ENCODE results near the gene DHX15. TPM values are rescaled to one million over a fixed set of nuclear protein-coding genes. Genes with fewer than 3 reads are reported as not detected.

DHX15 gene
- total RNA-seq, 1 donor from 2014 or later, result 77.4 TPM

DNA sequence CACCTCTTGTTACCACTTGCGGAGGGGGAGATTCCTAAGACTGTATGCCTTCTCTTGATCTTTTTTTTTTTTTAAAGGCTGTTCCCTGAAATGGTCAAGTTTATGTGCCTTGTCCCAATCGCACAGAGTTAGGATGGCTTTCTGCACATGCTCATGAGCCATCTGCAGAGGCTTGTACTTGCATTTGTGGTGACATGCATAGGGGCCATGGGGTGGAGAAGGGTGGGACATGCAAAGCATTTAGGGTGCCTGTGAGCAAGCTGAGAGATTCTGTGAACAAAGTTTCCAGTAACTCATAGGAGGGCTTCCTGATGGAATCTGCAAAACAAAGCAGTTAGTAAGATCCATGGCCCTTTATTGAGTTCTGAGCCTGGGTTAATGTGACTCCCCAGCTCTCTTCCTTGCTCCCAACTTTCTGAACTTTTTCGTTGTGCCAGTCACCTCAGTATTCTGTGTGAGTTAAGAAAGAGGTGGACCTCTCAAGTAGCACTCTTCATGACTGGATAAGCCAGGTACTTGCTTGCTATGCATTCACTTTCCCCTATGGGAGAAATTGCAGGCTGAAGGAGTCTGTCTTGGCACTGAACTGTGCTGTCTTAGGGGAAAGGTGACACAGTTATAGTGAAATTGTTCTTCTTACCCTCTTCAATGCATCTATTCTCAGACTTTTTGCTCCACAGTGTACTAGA lies 37.9 kb upstream of the DHX15 start:
- no peak for DNase-seq (ENCODE audit: low spot score)
- Mint-ChIP-seq H3K27ac (ENCODE audit: unreplicated experiment) (no peak overlapping the region), H3K36me3 (ENCODE audit: low read depth) (peaks cover 4% of the 10 kb centered on the region), H3K9me3 (ENCODE audit: low read depth) (peaks cover 22% of the 10 kb centered on the region), H3K4me1 (ENCODE audit: low read depth) (peaks cover 20% of the 10 kb centered on the region), H3K4me3 (ENCODE audit: unreplicated experiment) (no peak overlapping the region), H3K27me3 (ENCODE audit: low read depth) (no peaks in the 10 kb centered on the region)
- no peak for TF ChIP-seq CTCF (IDR thresholded peaks at IDR 0.05)

DNA sequence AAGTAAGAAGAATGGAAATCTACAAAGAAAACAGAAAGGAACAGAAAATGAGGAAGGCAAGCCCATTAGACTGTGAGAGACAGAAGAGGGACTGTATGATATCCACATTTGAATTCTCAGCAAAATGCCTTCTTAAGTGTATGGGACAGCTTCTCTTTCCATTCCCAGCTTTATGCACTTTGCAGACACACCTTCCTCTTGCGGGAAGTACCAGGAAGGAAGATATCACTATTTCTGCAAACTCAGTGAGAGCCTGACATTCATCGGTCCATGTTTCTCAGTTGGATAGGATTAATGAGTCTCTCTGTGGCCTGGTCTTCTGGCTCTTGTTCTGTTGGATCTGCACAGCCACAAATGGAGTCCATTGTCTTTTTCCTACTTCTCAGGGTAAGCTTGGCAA lies 31.6 kb upstream of the DHX15 start:
- no peak for DNase-seq (ENCODE audit: low spot score)
- Mint-ChIP-seq H3K4me3 (ENCODE audit: unreplicated experiment) (no peak overlapping the region), H3K4me1 (ENCODE audit: low read depth) (no peaks in the 10 kb centered on the region), H3K27ac (ENCODE audit: unreplicated experiment) (no peak overlapping the region), H3K36me3 (ENCODE audit: low read depth) (peaks cover 3% of the 10 kb centered on the region), H3K9me3 (ENCODE audit: low read depth) (peaks cover 21% of the 10 kb centered on the region), H3K27me3 (ENCODE audit: low read depth) (peaks cover 4% of the 10 kb centered on the region)
- TF ChIP-seq CTCF (IDR thresholded peaks at IDR 0.05), result no peak

DNA sequence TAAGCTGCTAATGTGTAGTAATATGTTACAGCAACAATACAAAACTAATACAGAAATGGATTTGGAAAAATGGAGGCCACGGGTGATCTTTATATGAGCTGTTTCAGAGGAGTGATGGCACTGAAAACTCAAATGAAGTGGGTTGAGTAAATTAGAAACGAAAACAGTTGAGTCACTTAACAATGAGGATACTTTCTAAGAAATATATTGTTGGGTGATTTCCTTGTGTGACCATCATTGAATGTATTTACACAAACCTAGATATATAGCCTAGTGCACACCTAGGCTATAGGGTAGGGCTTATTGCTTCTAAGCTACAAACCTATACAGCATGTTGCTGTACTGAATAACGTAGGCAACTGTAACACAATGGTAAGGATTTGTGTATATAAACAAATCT lies 30.5 kb upstream of the DHX15 start:
- no peak overlapping the region for H3K27ac Mint-ChIP-seq (ENCODE audit: unreplicated experiment)
- peaks cover 4% of the 10 kb centered on the region for H3K27me3 Mint-ChIP-seq (ENCODE audit: low read depth)
- no peaks in the 10 kb centered on the region for H3K4me1 Mint-ChIP-seq (ENCODE audit: low read depth)
- H3K4me3 Mint-ChIP-seq (ENCODE audit: unreplicated experiment), result no peak overlapping the region
- DNase-seq (ENCODE audit: low spot score), result no peak
- H3K9me3 Mint-ChIP-seq (ENCODE audit: low read depth), result peaks cover 14% of the 10 kb centered on the region
- H3K36me3 Mint-ChIP-seq (ENCODE audit: low read depth), result no peaks in the 10 kb centered on the region
- TF ChIP-seq CTCF (IDR thresholded peaks at IDR 0.05), result no peak

DNA sequence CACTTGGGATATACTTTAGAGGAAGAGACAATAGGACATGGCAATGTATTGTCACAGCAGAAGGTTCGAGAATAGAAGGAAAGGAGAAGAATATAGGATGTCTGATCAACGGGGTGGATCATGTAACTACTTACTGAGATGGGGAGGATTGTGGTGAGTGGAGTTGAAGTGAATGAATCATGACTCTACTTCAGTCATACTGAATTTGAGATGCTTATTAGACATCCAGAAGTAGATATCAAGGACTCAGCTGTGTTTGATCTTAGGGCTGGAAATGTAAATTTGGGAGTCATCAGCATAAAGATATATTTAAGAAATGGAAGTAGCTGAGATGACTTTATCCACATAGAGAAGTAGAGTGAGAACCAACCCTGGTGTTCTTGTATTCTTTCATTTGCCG lies 29.1 kb upstream of the DHX15 start:
- no peak overlapping the region for H3K4me3 Mint-ChIP-seq (ENCODE audit: unreplicated experiment)
- peaks cover 2% of the 10 kb centered on the region for H3K9me3 Mint-ChIP-seq (ENCODE audit: low read depth)
- no peak overlapping the region for H3K27ac Mint-ChIP-seq (ENCODE audit: unreplicated experiment)
- no peaks in the 10 kb centered on the region for H3K4me1 Mint-ChIP-seq (ENCODE audit: low read depth)
- peaks cover 4% of the 10 kb centered on the region for H3K27me3 Mint-ChIP-seq (ENCODE audit: low read depth)
- no peaks in the 10 kb centered on the region for H3K36me3 Mint-ChIP-seq (ENCODE audit: low read depth)
- no peak for DNase-seq (ENCODE audit: low spot score)
- no peak for TF ChIP-seq CTCF (IDR thresholded peaks at IDR 0.05)

DNA sequence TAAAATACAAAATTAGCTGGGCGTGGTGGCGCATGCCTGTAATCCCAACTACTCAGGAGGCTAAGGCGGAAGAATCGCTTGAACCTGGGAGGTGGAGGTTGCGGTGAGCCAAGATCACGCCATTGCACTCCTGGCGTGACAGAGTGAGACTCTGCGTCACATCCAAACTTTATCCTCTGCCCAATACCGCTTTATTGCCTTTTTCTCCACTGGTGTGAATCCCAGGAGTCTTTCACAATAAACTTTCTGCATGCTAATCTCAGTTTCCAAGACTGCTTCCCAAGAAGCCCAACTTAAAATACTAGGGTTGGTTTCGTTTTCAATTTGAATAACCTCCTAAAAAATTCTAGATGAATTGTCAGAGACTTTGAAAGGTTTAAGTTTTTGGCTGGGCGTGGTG lies 27.2 kb upstream of the DHX15 start:
- TF ChIP-seq CTCF (IDR thresholded peaks at IDR 0.05), result no peak
- Mint-ChIP-seq H3K27me3 (ENCODE audit: low read depth) (peaks cover 4% of the 10 kb centered on the region), H3K4me1 (ENCODE audit: low read depth) (no peaks in the 10 kb centered on the region), H3K4me3 (ENCODE audit: unreplicated experiment) (no peak overlapping the region), H3K27ac (ENCODE audit: unreplicated experiment) (no peak overlapping the region), H3K36me3 (ENCODE audit: low read depth) (no peaks in the 10 kb centered on the region), H3K9me3 (ENCODE audit: low read depth) (peaks cover 2% of the 10 kb centered on the region)
- DNase-seq (ENCODE audit: low spot score), result no peak

Measured in chondrocyte (in vitro differentiated cells).